HCT116 (cell line): ENCODE results near the gene MFGE8. TPM values are rescaled to one million over a fixed set of nuclear protein-coding genes. Genes with fewer than 3 reads are reported as not detected.

Experiments
- ATAC-seq: fragments of 200-7000 bp; cut with Tn5 transposase; 2 replicates; pipeline ENCODE4 v1.9.1; 2020; ENCODE audit warnings: mild to moderate bottlenecking, moderate library complexity
- BruUV-seq: library from RNA; stranded (reverse); fragments of 400-500 nt; replicated peaks from 2 replicates; lab custom pipeline; 2021; lab: Mats Ljungman, UMichigan
- CTCF ChIA-PET: fragments of 300-600 bp; sonication (Branson Sonifier 250); formaldehyde crosslinking; loops from one replicate; lab custom pipeline; 2021; ENCODE audit warnings: antibody characterized with exemption; lab: Charles Lee
- POLR2A ChIA-PET: fragments of 300-600, 350-600 bp; sonication (Branson Sonifier 250); formaldehyde crosslinking; loops from one replicate; lab custom pipeline; 2021; ENCODE audit warnings: antibody characterized with exemption; lab: Charles Lee
- RAD21 ChIA-PET, 2 experiments: fragments of 300-600 bp; sonication (Branson Sonifier 250); formaldehyde crosslinking; loops; one replicate each; lab custom pipeline; 2023; ENCODE audit warnings: low total read pairs in 2 of 2; ENCODE audit not compliant: uncharacterized antibody in 2 of 2, unreplicated experiment in 2 of 2, low non-redundant PET in 1 of 2; lab: Charles Lee
- DNase-seq: peaks from one replicate; pipeline ENCODE4 v3.0.0-alpha.2; 2010; ENCODE audit warnings: low read depth, low spot score
- H2AFZ ChIP-seq: fragments of 200-600 bp; shearing (Covaris generic), sonication (generic); 2 replicates; pipeline ENCODE4 v1.6.1; 2017; ENCODE audit warnings: low read depth, mixed run types, mixed read lengths, antibody characterized with exemption, low read length; ENCODE audit not compliant: poor library complexity, severe bottlenecking
- H3K27ac ChIP-seq: 2 replicates; pipeline ENCODE4 v1.5.1; 2012; ENCODE audit warnings: low read depth, low read length
- H3K27me3 ChIP-seq: fragments of 200-600 bp; sonication (generic); 2 replicates; pipeline ENCODE4 v1.6.1; 2016; ENCODE audit warnings: mixed run types, low read length, mixed read lengths; ENCODE audit not compliant: insufficient read depth
- H3K36me3 ChIP-seq, 2 experiments: fragments of 200-500 bp in 1 of 2; fragments of 200-600 bp in 1 of 2; sonication (Bioruptor generic) in 1 of 2; sonication (generic) in 1 of 2; 2 replicates each; pipeline versions ENCODE4 v1.5.1 to v1.6.1; 2014 to 2016; ENCODE audit warnings: low read length in 2 of 2, inconsistent platforms in 1 of 2, mixed read lengths in 1 of 2, mixed run types in 1 of 2; ENCODE audit not compliant: insufficient read depth in 2 of 2, control insufficient read depth in 1 of 2
- H3K4me1 ChIP-seq, 2 experiments: fragments of 200-600 bp in 1 of 2; sonication (generic) in 1 of 2; 2 replicates each; pipeline versions ENCODE4 v1.5.1 to v1.6.1; 2012 to 2017; ENCODE audit warnings: low read length in 2 of 2, inconsistent platforms in 1 of 2, mild to moderate bottlenecking in 1 of 2, mixed read lengths in 1 of 2, mixed run types in 1 of 2, moderate library complexity in 1 of 2; ENCODE audit not compliant: insufficient read depth in 2 of 2, control insufficient read depth in 1 of 2
- H3K4me2 ChIP-seq: fragments of 200-600 bp; sonication (generic); 2 replicates; pipeline ENCODE4 v1.6.1; 2017; ENCODE audit warnings: mixed run types, low read length, mixed read lengths
- H3K4me3 ChIP-seq, 2 experiments: fragments of 200-600 bp in 1 of 2; sonication (generic) in 1 of 2; replicated peaks in 1 of 2; 2 replicates each; pipeline ENCODE4 v1.5.1; 2011 to 2016; ENCODE audit warnings: low read length in 2 of 2, control low read depth in 1 of 2, low read depth in 1 of 2, mild to moderate bottlenecking in 1 of 2, mixed read lengths in 1 of 2, mixed run types in 1 of 2
- H3K79me2 ChIP-seq: fragments of 200-600 bp; sonication (generic); 2 replicates; pipeline ENCODE4 v1.6.1; 2017; ENCODE audit warnings: mild to moderate bottlenecking, mixed run types, low read length, moderate library complexity, mixed read lengths; ENCODE audit not compliant: insufficient read depth
- H3K9ac ChIP-seq: fragments of 200-600 bp; sonication (generic); 2 replicates; pipeline ENCODE4 v1.6.1; 2016; ENCODE audit warnings: low read length, mixed read lengths
- H3K9me2 ChIP-seq: fragments of 200-600 bp; sonication (generic), shearing (Covaris generic); 2 replicates; pipeline ENCODE4 v1.6.1; 2017; ENCODE audit warnings: mixed run types, mild to moderate bottlenecking, moderate library complexity; ENCODE audit not compliant: insufficient read depth
- H3K9me3 ChIP-seq, 2 experiments: fragments of 200-500 bp in 1 of 2; fragments of 200-600 bp in 1 of 2; sonication (Bioruptor generic) in 1 of 2; sonication (generic) in 1 of 2; 2 replicates each; pipeline ENCODE4 v1.6.1; 2014 to 2017; ENCODE audit warnings: low read length in 2 of 2, mixed read lengths in 2 of 2, inconsistent platforms in 1 of 2, low read depth in 1 of 2, mild to moderate bottlenecking in 1 of 2, mixed run types in 1 of 2, moderate library complexity in 1 of 2; ENCODE audit not compliant: control insufficient read depth in 1 of 2, insufficient read depth in 1 of 2
- H4K20me1 ChIP-seq: fragments of 200-600 bp; sonication (generic), shearing (Covaris generic); 2 replicates; pipeline ENCODE4 v1.6.1; 2017; ENCODE audit warnings: mixed run types, mild to moderate bottlenecking, moderate library complexity; ENCODE audit not compliant: insufficient read depth
- CBX3 ChIP-seq: IDR thresholded peaks from 2 replicates; pipeline ENCODE4 v1.6.1; 2012; ENCODE audit warnings: low read depth
- EGR1 ChIP-seq: IDR thresholded peaks from 2 replicates; pipeline ENCODE4 v1.6.1; 2012; ENCODE audit warnings: low read depth
- ELF1 ChIP-seq: IDR thresholded peaks from 2 replicates; pipeline ENCODE4 v1.6.1; 2012; ENCODE audit warnings: low read depth, borderline replicate concordance
- JUND ChIP-seq: IDR thresholded peaks from 2 replicates; pipeline ENCODE4 v1.6.1; 2012
- POLR2A ChIP-seq: IDR thresholded peaks from 2 replicates; pipeline ENCODE4 v1.7.0; 2011; ENCODE audit warnings: borderline replicate concordance; ENCODE audit not compliant: insufficient read depth, insufficient read length; ENCODE audit errors: extremely low read depth
- REST ChIP-seq: IDR thresholded peaks from 2 replicates; pipeline ENCODE4 v1.6.1; 2012; ENCODE audit warnings: low read depth
- SIN3A ChIP-seq: IDR thresholded peaks from 2 replicates; pipeline ENCODE4 v1.6.1; 2012; ENCODE audit warnings: low read depth
- SRF ChIP-seq: IDR thresholded peaks from 2 replicates; pipeline ENCODE4 v1.6.1; 2012; ENCODE audit warnings: low read depth
- TCF7L2 ChIP-seq: IDR thresholded peaks from 2 replicates; pipeline ENCODE4 v1.7.0; 2011; ENCODE audit warnings: borderline replicate concordance, inconsistent platforms; ENCODE audit not compliant: insufficient read depth, insufficient read length; ENCODE audit errors: extremely low read depth
- ZNF274 ChIP-seq: fragments of 200-500 bp; sonication (Bioruptor generic); IDR thresholded peaks from 2 replicates; pipeline ENCODE4 v1.6.1; 2014; ENCODE audit warnings: mild to moderate bottlenecking, low read depth, low read length, inconsistent platforms
- intact Hi-C: fragments of 100-400 bp; cut with micrococcal nuclease; formaldehyde crosslinking; loops from 2 replicates; pipeline ENCODE4 v1.10.0; 2022
- total RNA-seq: library from RNA; stranded (reverse); gene quantifications from one replicate; pipeline ENCODE4 v1.2.1, GENCODE V29; 2021; ENCODE audit not compliant: unreplicated experiment
- TF ChIP-seq, protein P1 (sequence below): IDR thresholded peaks from 2 replicates; pipeline ENCODE4 v1.6.1; 2011; ENCODE audit warnings: mild to moderate bottlenecking, low read length, moderate library complexity; ENCODE audit not compliant: insufficient replicate concordance; ENCODE audit errors: extremely low read depth
- TF ChIP-seq, protein P2 (sequence below): IDR thresholded peaks from 2 replicates; pipeline ENCODE4 v1.6.1; 2012

Gene MFGE8
- total RNA-seq, 1 experiment from 2014 or later: 70.7 TPM

DNA sequence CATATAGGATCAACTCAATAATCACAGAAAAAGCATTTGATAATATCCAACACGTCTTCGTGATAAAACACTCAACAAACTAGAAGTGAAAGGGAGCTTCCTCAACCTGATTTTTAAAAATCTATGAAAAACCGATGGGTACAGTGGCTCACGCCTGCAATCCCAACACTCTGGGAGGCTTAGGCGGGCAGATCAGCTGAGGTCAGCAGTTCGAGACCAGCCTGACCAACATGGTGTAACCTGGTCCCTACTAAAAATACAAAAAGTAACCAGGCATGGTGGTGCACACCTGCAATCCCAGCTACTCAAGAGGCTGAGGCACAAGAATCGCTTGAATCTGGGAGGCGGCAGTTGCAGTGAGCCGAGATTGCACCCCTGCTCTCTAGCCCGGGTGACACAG, 2.2 kb upstream of the MFGE8 start:
- H3K36me3 ChIP-seq: no peaks in the 10 kb centered on the region
- intact Hi-C loops: no loop called here
- POLR2A ChIA-PET: no interaction called here
- no peaks in the 10 kb centered on the region for H3K9me2 ChIP-seq
- no peak overlapping the region for H2AFZ ChIP-seq
- no peaks in the 10 kb centered on the region for H3K27me3 ChIP-seq
- DNase-seq (no peak), ATAC-seq (no peak)
- no peaks in the 10 kb centered on the region for H4K20me1 ChIP-seq
- BruUV-seq: no TSS peak
- H3K27ac ChIP-seq: no peak overlapping the region
- H3K9ac ChIP-seq: no peak overlapping the region
- no peak overlapping the region for H3K4me2 ChIP-seq
- TF ChIP-seq SRF: no peak
- TF ChIP-seq, protein P1, sequence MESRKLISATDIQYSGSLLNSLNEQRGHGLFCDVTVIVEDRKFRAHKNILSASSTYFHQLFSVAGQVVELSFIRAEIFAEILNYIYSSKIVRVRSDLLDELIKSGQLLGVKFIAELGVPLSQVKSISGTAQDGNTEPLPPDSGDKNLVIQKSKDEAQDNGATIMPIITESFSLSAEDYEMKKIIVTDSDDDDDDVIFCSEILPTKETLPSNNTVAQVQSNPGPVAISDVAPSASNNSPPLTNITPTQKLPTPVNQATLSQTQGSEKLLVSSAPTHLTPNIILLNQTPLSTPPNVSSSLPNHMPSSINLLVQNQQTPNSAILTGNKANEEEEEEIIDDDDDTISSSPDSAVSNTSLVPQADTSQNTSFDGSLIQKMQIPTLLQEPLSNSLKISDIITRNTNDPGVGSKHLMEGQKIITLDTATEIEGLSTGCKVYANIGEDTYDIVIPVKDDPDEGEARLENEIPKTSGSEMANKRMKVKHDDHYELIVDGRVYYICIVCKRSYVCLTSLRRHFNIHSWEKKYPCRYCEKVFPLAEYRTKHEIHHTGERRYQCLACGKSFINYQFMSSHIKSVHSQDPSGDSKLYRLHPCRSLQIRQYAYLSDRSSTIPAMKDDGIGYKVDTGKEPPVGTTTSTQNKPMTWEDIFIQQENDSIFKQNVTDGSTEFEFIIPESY: no peak
- TF ChIP-seq, protein P2, sequence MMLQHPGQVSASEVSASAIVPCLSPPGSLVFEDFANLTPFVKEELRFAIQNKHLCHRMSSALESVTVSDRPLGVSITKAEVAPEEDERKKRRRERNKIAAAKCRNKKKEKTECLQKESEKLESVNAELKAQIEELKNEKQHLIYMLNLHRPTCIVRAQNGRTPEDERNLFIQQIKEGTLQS: no peak
- TF ChIP-seq POLR2A: no peak
- TF ChIP-seq EGR1: no peak
- TF ChIP-seq TCF7L2: no peak
- no peak for TF ChIP-seq SIN3A
- no peak for TF ChIP-seq CBX3
- TF ChIP-seq REST: no peak
- no peak for TF ChIP-seq ZNF274
- TF ChIP-seq JUND: no peak
- no peak for TF ChIP-seq ELF1
- H3K4me1 ChIP-seq: peaks cover 41 to 63% of the 10 kb centered on the region in 2 experiments
- H3K9me3 ChIP-seq: no peaks in the 10 kb centered on the region
- CTCF ChIA-PET: interaction anchor here (0.9 to 4.2 kb wide), 2 partner anchors 11 to 262 kb away, joined by 3 to 16 read pairs; no protein-coding TSS in a partner anchor
- no peak overlapping the region for H3K4me3 ChIP-seq
- RAD21 ChIA-PET: no interaction called here
- H3K79me2 ChIP-seq: 0 out of 2 replicates have a peak, but pooled peaks cover 6% of the 10 kb centered on the region
